GM12891 (cell line): Measurements from ENCODE around the gene UPK1B.

Experiments
- POLR2A ChIP-seq: IDR thresholded peaks from 2 replicates; pipeline ENCODE4 v1.6.1; 2011; ENCODE audit warnings: low read depth, low read length, control low read depth
- POLR2AphosphoS5 ChIP-seq: IDR thresholded peaks from 2 replicates; pipeline ENCODE4 v1.6.1; 2011; ENCODE audit warnings: low read depth, low read length, control low read depth

DNA sequence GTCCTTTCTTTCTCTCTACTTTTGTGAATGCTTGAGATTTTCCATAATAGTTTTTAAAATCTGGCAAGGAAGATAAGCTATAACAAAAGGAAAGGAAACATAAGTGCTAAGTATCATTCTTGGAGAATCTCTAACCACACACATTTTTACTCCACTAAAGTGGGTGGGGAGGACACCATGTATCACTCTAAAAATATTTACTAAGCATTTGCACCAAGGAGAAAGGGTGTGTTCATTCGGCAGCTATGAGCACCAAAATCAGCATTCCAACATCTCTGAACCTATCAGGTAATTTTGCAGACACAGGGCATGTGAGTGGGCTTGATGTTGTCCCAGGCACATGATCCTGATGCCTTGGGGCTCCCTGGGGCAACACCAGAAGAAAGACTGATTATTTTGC, 61.8 kb downstream of the UPK1B start:
- TF ChIP-seq POLR2AphosphoS5: no peak
- no peak for TF ChIP-seq POLR2A
